ENCODE results near the gene TXN2.
"Not testable (repeated sequence)": the region's sequence is repeated elsewhere in the genome, so short reads cannot be mapped to it uniquely, and the experiment has no call there.

The TXN2 gene

GRCh38 chr22:36455571-36456463, 25.6 kb downstream of the TXN2 start:
- DNase-seq (ENCODE audit: low read depth in 2 of 2), result no peak

DNA sequence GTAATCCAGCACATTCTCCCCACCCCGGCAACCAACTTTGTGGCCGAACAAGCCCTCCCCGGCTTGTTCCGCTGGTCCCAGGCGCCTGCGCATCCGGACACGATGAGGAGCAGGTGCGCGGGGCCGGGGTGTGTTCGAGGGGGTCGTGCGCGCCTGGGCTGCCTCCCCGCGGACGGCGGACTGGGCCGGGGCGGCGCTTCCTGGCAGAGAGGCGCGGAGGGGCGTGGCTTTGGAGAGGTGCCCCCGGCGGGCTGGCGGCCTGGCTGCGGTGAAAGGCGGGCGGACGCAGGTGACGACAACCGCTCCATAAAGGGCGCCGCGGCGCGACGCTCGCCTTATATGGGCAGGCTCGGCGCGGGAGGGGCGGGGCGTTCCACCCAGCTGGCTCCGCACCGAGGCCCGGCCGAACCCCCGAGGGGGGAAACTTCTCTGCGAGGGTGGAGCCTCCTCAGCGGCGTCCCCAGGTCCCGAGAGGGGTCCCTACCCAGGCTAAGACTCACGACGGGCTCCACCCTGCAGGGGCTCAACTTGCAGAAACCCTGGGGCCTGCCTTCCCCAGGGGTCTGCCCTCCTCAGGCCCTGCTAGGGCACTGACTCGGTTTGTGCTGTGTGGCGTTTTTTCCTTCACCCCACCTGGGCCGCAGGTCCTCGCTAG, 26.4 kb downstream of the TXN2 start:
- DNase-seq (ENCODE audit: low read depth in 2 of 2), result peak; percentile 88 to 92

GRCh38 chr22:36453855-36454378, 27.5 kb downstream of the TXN2 start:
- no peak for DNase-seq (ENCODE audit: low read depth in 2 of 2)

DNA sequence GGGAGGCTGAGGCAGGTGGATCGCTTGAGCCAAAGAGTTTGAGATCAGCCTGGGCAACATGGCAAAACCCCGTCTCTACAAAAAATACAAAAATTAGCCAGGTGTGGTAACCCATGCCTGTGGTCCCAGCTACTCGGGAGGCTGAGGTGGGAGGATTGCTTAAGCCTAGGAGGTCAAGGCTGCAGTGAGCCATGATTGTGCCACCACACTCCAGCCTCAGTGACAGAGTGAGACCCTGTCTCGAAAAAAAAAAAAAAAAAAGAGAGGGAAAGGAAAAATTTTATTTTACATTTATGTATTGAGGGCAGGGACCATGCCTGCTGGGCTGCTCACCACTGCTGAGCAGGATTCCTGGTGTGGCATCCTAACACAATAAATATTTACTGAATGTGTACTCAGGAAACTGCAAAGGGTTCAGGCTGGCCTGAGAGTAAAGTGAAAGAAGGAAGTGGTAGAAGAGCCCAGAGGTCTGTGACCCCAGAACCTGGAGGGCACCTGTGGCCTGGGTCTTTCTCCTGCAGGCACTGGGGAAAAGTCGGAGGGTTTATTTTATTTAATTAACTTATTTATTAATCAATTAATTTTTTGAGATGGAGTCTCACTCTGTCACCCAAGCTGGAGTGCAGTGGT, 28.3 kb downstream of the TXN2 start:
- DNase-seq (ENCODE audit: low read depth in 2 of 2), result not testable (repeated sequence)

- DNase-seq (ENCODE audit: low read depth in 2 of 2), result no peak
These were observed 29.0 kb downstream of the TXN2 start for GRCh38 chr22:36452250-36452977.

GRCh38 chr22:36450923-36451322, 30.5 kb downstream of the TXN2 start:
- not testable (repeated sequence) for DNase-seq (ENCODE audit: low read depth in 2 of 2)

DNA sequence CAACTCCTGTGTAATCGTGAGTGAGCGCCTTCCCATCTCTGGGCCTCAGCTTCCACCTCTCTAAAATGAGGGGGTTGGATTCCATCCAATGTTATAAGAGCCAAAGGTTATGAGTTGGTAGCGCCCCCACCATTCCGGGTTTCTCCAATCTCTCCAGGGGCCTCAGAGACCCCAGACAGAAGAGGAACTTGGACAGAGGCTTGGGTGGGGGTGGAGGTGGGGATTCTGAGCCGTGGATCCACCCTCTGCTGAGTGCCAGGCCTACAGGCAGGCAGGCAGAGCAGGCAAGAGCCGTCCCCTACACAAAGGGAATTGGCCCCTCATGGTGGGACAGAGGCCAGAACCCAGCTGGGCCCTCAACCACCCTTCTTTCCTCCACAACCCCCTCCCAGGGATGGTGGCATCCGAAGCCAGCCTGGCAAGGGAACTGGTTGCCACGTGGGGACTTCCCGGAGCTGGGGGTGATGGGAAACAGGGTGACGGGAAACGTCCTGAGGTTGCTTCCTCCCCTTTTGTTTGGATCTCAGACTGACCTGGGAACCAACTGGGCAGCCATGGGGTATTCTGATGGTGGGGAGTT, 31.8 kb downstream of the TXN2 start:
- DNase-seq (ENCODE audit: low read depth in 2 of 2), result no peak

DNA sequence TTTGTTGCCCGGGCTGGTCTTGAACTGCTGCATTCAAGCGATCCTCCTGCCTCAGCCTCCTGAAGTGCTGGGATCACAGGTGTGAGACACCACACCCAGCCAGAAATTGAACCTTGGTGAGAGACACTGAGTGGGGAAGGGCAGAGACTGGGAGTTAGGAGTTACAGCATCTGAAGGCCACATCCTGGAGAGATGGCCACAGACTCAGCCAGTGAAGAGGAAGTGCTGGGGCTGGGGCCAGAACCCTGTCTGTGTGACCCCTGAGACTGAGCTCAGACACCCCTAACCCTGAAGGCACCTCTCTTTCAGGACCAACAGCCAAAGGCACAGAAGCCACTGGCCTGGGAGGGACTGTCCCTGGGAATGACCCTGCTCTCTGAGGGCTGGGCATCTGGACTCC, 33.8 kb downstream of the TXN2 start:
- no peak for DNase-seq (ENCODE audit: low read depth in 2 of 2)

GRCh38 chr22:36445158-36445668, 36.2 kb downstream of the TXN2 start:
- DNase-seq (ENCODE audit: low read depth in 2 of 2), result no peak

DNA sequence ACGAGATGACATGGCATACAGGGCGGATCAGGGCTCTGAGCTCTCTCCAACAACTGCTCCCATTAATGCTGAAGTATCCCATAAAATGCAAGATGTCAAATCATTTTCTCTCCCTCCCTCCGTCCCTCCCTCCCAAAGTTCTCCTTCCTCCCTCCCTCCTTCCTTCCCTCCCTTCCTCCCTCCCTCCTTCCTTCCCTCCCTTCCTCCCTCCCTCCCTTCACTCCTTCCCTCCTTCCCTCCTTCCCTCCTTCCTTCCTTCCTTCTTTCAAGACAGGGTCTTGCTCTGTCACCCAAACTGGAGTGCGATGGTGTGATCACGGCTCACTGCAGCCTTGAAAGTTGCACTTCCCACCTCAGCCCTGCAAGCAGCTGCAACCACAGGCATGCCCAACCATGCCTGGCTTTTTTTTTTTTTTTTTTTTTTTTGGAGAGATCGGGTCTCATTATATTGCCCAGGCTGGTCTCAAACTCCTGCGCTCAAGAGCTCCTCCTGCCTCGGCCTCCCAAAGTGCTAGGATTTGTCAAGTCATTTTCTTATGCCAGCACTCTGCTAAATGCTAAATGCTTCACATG, 38.2 kb downstream of the TXN2 start:
- DNase-seq (ENCODE audit: low read depth in 2 of 2), result no peak

GRCh38 chr22:36442506-36443197, 38.8 kb downstream of the TXN2 start:
- no peak for DNase-seq (ENCODE audit: low read depth in 2 of 2)

GRCh38 chr22:36440429-36441002, 40.9 kb downstream of the TXN2 start:
- DNase-seq (ENCODE audit: low read depth in 2 of 2), result no peak

DNA sequence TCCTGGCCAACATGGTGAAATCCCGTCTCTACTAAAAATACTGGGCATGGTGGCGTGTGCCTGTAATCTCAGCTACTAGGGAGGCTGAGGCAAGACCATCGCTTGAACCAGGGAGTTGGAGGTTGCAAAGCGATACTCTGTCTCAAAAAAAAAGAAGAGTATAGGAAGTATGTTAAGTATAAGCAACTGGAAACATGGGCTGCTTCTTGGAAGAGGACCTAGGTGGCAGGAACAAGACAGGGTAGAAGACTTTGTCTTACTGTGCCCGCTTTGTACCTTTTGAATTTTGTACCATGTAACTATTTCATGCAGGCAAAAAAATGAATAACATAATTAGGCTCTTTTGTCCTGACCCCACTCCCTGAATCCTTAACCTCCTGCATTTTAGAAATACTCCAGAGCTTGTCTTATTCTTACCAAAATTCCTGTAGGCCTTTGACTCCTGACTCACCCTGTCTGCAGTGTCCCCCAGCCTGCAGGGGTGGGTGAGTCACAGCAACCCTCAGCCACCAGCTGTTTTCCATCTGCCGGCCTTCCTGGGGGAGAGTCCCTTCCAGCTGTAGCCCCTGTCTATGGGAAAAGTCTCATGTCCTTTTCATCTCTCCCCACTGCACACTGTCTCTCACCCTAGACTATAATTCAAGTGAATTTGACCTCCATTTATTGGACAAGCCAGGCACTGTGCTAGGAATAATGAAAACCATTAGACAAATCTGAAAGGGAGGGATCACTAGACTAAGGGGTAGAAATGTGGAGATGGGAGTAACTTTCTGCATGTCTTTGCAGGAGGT, 41.8 kb downstream of the TXN2 start:
- DNase-seq (ENCODE audit: low read depth in 2 of 2), result no peak

DNA sequence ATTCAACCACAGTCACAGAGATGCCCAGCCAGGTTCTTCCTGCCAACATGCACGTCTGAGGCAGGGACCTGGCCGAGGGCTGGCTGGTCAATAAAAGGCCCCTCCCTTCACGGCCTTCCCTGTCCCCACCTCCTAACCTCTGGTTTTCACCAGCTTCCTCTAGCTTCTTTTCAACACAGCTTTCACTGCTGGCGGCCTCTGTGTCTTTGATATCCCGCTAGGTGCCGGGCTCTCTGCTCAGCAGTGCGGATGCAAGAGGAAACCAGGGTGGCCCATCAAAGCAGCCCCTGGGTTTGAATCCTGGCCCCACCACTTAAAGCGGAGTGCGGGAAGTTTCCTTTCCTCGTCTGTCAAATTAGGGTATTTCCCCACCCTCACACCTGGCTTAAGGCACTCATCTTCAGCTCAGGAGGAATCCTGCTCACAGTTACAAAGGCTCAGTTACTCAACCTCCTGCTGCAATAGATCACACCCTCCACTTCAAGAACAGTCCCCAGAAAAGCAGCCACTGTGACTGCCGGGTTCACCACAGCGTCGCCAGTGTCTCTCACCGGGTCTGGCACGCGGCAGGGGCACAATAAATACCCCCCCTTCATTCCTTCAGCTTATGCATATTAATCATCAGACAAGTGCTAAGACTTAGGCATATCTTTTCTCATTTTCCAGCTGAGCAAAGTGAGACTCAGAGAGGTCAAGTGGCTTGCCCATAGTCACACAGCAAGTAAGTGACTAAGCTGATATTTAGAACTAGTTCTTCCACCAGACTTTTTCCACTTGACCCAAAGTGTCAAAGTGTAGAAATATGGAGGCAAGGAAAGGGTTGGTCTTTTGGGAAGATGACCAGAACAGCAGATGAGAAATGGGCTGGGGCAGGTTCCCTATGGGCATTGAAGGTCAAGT, 45.7 kb downstream of the TXN2 start:
- DNase-seq (ENCODE audit: low read depth in 2 of 2), result peak; percentile 54 to 61

DNA sequence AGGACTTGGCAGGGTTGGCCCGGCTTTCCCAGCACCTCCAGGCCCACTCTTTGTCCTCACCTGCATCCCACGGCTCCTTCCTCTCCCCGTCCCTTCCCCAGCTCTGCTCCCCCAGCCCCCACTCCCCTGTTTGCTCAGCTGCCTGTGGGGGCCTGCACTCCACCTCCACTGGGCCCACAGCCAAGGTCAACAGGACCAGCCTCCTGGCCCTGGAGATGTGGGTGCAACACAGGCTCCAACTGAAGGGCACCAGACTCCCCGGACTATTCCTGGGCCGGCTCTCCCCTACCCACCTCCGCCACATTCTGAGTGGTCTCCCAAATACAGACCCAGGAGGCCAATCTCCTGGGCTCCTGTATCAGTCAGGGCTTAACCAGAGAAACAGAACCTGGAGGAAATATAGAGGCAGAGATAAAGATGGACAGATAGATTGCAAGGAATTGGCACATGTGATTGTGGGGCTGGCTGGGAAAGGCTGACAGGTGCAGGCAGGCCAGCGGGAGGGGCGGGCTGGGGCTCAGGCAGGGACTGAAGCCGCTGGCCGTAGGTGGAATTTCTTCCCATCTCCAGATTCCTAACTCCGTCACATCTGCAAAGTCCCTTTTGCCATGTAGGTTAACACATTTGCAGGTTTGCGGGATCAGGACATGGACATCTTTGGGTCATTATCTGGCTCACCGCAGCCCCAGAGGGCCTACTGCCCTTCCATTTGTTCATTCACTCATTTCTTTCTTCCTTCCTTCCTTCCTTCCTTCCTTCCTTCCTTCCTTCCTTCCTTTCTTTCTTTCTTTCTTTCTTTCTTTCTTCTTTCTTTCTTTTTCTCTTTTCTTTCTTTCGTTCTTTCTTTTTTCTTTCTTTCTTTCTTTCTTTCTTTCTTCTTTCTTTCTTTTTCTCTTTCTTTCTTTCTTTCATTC, 47.9 kb downstream of the TXN2 start:
- DNase-seq (ENCODE audit: low read depth in 2 of 2), result no peak

GRCh38 chr22:36432592-36433317, 48.7 kb downstream of the TXN2 start:
- no peak for DNase-seq (ENCODE audit: low read depth in 2 of 2)
